Activated CD4-positive, CD25-positive, alpha-beta regulatory T cell treated with anti-CD3 and anti-CD28 coated beads, Interleukin-2, amount 50 U/mL, for 24 hours (primary cell): ENCODE measurements around the gene TPRG1L.

ENCODE experiments used
- ATAC-seq, 2 donors: fragments of 150-1000 bp; cut with Tn5 transposase; one replicate each; pipeline ENCODE4 v1.10.0; 2021; ENCODE audit warnings: mild to moderate bottlenecking in 1 of 2, moderate library complexity in 1 of 2

The TPRG1L gene

DNA sequence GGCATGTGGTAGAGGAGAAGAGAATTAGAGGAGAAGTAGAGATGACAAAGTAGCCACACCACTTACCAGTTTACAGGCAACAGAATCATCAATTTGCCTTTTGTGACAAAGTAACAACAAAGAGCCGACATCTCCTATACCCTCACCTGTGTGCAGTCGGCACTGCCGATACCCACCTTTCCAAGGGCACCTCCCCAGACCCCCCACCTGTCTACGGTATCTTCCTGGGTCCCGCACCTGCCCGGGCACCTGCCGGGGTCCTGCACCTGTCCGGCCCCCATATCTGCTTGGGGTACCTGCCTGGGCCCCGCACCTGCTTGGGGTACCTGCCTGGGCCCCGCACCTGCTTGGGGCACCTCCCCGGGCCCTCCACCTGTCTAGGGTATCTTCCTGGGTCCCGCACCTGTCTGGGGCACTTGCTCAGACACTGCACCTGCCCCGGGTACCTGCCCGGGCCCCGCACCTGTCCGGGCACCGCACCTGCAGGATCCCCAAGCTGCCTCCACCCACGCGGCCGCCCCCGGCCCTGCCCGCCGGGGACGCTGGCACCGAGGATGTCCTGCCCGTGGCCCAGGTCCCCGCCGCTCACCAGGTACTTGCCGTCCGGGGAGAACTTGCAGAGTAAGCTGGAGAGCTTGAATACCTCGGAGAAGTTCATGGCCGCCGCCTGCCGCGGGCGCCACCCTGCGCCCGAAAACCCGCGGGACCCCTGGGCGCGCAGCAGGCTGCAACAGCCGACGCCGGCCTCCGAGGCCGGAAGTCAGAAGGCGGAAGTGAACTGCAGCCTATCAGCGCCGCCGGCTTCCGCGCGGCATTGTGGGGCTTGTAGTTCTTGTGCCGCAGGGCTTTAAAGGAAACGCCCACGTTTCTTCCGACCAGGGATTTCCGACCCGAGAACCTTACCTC lies 24.8 kb downstream of the TPRG1L start, which contains the start of gene WRAP73:
TSS of gene WRAP73 (minus strand) at position 762 of the 906 bp plus-strand sequence. CDS start at position 658, 104 bp downstream.
- ATAC-seq: peak; percentile 99

DNA sequence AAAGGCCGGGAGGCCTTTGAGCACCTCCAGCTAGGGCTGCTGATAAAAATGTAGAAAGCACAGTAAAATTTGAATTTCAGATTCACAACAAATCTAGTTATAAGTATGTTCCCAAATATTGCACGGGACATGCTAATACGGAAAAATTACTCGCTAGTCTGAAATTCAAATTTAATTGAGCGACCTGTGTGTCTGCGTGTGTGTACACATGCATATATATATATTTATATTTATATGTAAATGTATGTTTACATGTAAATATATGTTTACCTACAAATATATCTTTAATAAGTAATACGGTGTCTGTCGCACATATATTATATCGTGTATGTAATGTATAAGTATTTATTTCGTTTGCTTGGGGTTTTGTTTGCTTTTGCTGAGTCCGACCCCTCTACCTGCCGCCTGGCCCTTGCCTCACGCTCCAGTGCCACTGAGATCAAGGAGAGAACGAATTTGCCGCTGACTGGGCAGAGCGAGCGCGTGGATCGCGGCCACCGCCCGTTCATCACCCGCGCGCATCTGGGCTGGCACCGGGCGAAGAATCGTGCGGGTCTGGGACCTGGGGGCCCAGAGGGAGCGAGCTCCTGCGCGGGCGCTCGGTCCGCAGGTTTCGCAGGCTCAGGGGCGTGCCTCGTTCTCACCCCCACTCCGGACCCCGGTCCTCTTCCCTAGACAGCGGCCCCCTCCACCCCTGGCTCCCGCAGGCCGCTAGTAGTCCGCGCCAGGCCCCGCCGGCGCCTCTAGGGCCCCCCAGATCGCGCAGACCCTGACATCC lies 25.6 kb downstream of the TPRG1L start:
- ATAC-seq: no peak

DNA sequence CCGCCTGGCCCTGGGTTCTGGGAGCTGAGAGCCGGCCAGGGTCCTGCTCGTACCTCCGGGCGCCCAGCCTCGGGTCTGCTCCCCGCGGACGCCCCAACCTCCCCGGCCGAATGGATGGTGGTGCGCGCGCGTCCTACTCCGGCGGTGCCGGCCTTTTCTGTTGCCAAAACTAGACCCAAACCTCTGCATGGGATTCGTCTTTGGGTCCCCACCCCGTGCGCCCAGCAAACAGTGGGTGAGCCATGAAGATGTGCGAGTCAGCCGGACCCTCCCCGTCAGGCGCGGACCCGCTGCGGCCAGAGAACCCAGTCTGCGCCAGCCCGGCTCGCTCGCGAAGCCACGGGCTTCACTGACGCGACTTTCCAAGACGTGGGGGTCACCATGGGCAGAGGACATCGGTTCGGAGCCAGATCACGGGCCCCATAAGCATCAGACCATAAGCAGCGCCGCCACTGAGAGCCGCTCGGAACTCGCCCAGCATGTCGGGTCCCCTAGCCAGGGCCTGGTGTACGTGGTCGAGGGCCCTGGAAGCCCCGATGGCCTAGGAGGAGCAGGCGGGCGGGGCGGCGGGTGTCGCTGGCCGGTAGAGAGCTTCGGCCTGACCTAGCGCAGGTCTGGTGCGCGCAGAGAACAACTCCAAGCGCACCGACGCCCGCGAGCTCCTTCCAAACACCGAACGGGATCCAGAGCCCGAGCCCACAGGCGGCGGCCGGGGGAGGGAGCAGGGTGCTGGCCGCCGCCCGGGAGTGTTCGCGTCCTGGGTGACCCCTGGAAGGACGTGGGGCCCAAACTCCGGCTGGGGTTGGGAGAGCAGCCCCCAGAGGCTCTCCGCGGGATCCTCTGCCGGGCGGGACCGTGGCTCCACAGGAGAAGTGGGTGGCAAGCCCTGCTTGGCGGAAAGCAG lies 26.5 kb downstream of the TPRG1L start:
- no peak for ATAC-seq

DNA sequence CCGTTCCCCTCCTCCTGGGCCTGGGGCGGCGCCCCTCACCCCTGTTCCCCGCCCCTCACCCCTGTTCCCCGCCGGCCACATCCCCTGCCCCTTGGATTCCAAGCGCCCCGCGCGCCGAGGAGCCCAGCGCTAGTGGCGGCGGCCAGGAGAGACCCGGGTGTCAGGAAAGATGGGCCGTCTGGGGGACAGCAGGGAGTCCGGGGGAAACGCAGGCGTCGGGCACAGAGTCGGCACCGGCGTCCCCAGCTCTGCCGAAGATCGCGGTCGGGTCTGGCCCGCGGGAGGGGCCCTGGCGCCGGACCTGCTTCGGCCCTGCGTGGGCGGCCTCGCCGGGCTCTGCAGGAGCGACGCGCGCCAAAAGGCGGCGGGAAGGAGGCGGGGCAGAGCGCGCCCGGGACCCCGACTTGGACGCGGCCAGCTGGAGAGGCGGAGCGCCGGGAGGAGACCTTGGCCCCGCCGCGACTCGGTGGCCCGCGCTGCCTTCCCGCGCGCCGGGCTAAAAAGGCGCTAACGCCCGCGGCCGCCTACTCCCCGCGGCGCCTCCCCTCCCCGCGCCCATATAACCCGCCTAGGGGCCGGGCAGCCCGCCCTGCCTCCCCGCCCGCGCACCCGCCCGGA lies 27.2 kb downstream of the TPRG1L start, which contains the start of gene TP73:
TSS of gene TP73 (plus strand) at position 587 of the 618 bp plus-strand sequence. CDS start 29,850 bp downstream, outside the sequence.
- ATAC-seq: no peak

DNA sequence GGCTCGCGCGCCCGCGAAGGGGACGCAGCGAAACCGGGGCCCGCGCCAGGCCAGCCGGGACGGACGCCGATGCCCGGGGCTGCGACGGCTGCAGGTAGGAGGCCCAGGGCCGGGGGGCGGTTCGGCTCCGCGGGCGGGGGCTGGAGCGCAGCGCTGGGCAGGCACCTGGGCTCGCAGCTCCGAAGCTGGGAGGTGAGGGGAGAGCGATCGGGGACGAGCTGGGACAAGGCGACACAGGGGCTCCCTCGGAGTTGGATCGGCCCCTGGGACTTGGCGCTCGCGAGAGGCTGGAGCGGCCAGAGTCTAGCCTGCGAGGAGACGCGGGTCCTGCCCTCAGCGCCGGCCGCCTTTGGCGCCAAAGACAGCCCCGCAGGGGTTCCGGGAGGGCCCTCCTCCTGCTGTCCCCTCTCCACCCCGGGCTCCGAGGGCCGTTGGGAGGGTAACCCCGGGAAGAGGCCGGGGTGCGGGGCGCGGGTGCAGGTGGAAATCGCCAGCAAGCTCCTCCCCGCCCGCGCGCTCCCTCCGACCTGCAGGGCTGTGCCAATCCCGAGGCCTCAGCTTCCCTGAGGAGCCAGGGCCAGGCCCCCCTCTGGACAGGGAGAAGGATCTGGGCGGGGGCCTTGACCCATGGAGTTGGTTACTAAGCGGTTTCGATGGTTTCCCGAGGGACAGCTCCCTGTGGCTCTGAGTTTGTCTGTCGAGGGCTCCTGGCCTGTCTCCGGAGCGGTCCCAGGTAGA lies 27.9 kb downstream of the TPRG1L start:
- no peak for ATAC-seq

DNA sequence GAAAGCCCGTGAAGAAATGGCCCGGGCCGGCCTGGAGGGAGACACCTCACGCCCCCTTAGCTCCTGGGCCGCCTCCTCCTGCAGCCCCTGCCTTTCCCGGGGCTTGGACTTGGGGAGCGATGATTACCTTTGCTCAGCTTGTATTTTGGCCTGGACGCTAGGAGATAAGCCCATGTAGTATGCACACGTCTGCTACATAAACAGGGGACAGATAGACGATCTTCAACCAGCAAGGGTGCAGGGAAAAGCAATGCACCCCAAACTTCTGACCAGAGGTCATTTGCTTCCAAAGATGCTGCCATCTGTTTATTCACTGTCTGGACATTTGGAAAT lies 28.4 kb downstream of the TPRG1L start:
- no peak for ATAC-seq

DNA sequence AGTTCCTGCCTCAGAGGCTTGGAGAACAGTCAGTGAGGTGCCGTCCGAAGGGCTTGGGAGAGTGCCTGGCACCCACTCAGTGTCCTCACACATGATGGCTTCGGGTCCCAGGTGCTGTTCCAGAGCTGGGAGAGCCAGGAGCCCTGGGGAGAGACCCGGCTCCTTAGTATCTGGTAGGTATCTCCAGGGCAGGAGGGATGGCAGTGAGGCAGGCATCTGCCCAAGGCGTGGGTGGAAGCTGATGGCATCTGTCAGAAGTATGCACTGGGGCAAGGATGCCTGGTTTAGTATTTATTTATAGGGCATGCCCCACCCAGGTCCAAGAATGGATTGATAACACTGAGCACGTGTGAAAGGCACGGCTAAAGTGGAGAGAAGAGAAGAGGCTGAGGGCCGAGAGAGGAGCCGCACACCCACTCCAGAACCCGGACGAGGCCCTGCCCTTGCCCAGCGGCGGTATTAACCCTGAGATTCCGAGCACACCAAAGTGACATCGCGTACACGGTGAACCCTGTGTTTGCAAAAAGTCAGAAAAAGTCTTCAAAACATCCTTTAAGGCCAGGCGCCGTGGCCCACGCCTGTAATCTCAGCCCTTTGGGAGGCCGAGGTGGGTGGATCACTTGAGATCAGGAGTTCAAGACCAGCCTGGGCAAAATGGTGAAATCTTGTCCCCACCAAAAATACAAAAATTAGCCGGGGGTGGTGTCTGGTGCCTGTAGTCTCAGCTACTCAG lies 29.9 kb downstream of the TPRG1L start:
- no peak for ATAC-seq

DNA sequence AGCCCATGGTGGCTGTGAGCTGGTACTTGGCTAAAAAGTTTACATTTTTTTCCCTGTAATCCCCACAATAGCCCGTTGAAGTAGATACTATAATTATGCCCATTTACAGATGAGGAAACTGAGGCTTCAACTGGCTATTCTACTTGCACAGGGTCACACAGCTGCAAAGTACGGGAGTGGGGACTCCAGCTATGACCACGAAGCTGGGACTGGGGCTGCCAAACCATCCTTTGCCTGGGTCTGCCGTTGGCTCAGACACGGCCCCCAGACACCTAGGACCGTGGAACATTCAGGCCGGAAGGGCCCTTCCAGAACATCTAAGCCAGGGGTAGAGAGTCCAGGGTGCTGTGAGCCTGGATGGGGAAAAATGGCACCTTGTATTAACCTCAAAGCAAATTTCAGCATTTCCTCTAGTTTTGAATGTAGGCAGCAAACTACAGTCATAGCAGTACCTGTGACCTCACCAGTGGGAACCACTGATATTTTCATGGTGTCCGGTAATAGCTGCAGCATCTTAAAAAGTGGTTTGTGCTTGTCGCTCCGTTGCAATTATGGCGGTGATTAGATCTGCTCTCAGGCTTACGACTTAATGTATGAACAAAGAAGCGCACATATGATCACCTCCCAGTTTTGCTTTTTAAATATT lies 31.8 kb downstream of the TPRG1L start:
- peak; percentile 71 to 72 for ATAC-seq

DNA sequence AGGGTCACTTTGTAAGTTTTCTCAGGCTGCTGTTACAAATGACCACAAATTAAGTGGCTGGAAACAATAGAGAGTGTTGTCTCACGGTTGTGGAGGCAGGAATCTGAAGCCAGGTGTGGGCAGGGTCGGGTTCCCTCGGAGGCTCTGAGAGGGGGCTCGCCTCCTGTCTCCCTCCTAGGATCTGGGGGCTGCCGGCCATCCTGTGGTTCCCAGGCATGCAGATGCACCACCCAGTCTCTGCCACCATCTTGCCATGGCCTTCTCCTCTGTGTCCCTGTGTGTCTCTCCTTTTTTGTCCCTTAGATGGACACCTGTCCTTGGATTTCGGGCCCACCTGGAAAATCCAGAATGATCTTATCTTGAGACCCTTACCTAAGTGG lies 32.3 kb downstream of the TPRG1L start:
- no peak for ATAC-seq

DNA sequence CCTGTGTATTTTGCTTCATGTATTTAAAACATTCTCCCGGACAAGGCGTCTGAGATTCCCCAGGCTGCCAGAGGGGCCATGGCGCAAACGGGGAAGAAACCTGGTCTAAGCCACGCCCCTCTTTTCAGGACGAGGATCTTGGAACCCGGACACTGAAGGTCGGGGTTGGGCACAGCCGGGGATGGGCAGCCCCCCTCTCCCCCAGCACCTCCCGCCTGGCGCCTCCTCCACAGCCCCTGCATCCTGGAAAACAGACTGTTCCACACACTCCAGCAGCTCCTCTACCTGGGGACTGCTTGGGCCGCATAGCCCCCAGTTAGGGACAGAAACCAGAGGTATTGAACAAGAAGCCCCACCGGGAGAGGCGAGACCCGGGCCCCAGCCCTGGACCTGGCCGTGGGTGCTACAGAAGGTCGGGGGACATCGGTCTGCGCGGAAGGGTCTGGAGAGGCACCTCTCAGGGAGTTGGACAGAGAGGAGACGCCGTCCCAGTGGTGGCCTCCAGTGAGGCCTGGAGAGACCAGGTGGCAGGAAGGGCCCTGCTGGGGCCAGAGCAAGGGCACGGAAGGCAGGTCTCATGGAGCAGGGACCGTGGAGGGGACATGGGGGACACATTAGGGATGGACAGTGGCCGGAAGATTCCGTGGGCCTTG lies 32.9 kb downstream of the TPRG1L start:
- ATAC-seq: no peak

DNA sequence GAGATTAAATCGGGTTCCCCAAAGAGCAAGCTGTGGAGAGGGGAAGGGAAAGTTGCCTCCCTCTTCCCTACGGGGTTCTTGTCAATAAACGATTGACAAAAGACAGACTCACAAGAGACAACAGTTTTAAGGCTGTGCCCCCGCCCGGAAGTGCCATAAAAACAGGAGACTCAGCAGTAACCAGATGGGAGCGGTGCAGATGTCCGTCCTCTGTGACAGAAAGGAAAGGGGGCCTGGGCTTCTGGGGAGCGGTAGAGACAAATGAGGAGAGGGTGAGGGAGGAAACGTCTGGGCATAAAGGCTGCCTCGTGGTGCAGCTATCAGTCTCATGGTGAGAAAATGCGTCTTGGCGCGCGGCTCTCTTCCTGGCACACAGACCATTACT lies 33.4 kb downstream of the TPRG1L start:
- no peak for ATAC-seq

DNA sequence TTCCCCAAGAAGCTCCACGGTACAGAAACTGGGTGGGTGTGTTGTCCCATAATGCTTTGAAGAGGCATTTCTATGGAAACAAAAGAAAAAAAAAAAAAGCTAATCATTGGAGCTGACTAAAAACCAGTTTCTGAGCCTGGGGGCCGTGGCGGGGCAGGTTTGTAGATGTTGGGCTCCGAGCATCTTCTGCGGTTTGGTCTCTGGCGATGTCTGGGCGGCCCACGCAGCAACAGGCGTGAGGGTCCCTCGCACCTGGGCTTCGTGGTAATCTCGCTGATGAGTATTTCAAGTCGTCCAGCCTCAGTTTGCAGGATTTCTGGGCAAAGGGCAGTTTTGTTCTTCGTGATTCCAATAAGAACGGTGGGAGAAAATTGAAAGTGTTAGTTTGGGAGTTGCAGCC lies 34.3 kb downstream of the TPRG1L start:
- ATAC-seq: no peak

DNA sequence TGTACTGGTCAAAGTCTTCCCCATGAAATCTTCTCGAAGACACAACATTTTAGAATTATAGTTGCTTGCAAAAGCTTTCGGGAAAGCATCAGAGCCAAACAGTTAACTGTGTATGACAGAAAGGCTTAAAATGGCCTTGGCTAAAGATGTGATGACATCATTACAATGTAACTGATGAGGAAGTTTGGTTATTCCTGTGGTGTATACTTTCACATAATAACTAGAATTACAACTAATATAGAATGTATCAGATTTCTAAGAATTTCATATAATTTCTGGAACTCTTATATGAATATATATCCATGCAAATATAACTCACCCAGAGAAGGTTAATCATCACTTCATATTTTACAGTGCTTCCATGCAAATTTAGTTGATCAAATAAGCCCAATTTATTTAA lies 35.9 kb downstream of the TPRG1L start:
- ATAC-seq: peak; percentile 49 to 73

DNA sequence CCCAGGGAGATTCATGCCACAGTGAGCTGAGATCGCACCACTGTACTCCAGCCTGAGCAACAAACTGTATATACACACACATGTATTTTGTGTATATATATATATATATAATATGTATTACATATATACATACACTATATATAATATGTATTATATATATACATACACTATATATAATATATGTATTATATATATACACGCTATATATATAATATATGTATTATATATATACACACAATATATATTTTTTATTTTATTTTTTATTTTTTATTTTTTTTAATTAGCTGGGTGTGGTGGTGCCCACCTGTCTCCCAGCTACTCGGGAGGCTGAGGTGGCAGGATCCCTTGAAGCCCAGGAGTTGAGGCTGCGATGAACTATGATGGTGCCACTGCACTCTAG lies 36.8 kb downstream of the TPRG1L start:
- ATAC-seq: no peak

DNA sequence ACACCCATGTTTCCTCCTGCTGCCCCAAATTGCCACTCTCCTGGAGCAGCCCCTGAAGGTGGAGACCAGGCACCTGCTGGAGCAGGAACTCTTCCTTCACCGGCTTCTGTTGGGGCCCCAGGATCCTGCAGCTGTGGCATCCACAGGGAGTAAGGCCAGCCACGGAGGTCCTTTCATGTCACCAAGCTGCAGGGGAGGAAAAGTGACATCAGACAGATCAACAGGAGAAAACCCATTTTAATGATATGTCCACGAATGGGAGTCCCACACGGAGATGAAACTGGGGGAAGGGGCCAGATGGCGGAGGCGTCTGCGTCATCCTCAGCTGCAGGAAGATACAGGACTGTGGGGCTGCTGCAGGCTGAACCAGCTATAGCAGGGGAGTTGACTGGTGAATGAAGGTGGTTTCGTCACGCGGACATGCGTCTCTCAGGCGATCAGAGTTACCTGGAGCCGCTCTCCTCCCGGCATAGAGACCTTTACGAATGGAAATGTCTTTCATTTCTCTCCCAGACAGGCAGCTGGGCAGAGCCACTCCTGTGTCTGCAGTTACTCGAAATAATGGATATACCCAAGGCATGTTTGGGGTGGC lies 37.4 kb downstream of the TPRG1L start:
- ATAC-seq: no peak

DNA sequence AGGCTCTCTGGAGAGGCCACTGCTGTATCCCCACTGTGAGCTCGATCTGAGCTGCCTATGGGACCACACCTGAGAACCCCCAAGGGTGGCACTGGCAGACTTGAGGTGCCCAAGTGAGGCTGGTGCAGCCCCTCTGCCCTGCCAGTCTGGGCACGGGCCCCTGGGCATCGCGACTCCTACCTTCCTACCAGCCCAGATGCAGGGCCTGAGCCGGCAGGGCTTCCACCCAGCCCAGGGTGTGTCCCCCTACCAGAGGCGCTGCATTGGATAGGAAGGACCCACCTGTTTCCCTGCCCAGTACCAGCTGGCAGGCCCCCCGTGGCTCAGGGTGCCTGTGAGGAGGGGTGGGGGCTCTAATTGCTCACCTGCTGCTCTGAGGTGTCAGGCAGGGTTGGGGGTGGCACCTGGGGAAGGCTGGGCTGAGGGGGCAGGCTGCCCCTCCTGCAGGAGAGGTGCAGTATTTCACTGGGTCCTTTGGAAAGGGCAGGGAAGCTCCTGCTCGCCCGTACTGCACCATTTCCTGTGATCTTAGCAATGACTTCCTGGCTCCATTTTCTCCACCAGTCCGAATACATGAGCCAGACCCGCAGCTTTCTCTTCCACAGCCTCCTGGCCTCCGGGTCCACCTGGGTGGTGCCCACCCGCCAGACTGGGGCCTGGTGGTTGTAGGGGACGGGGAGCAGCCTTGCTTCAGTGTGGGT lies 39.3 kb downstream of the TPRG1L start:
- ATAC-seq: no peak

DNA sequence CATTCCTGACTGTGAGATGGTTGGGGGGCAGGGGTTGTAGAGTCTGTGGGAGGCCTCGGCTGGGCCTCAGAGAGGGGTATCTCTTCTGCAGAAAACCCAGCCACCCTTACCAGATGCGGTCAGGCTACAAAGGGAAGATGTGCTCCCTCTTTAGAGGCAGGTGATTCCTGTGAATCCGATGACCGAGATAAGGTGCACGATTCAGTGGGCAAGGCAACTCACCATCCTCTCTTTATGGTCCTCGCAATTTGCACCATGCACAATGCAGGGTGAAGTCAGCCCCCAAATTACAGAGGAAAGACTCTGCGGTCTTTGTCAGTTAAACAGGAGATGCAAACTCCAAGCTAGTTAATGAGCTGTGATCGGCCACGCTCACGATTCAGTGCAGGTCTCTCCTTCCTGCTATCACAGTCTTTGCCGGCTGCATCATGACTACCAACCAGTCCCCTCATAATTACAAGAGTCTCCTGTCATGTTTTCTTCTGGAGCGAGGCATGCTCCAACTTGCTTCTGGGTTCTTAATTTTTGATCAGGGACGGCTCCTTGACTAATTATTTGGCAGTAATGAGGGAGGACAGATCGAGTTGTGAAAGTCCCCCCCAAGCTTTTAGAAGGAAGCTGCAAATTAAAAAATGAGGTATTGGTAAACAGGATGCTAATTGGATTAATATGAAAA lies 40.0 kb downstream of the TPRG1L start:
- ATAC-seq: no peak

DNA sequence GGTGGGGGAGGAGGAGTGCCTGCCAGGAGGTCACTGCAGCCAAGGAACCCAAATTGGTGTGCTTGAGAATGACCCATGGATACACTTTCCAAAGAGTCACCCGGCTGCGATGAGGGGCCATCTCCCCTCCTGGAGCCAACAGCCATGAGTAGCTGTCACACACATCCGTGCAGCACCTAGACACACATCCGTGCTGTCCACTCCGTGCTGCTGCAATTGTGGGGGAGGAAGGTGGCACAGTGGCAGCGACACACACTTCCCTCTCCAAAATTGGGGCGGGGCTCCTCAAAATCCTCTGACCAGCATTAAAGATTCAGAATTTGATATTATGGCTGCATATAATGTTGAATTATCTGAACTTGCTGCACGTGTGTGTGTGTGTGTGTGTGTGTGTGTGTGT lies 43.3 kb downstream of the TPRG1L start:
- no peak for ATAC-seq
